ENCODE measurements around the gene KCNMA1.

- TF ChIP-seq GATA3 (IDR thresholded peaks at IDR 0.05; ENCODE audit: low read depth, low read length) (no peak), GATA2 (IDR thresholded peaks at IDR 0.05; ENCODE audit: low read depth, low read length) (peak; percentile 34; the same call in 1 of the 2 replicates)
Measured at GRCh38 chr10:77289790-77290189, 347.8 kb downstream of the KCNMA1 start.

All from SH-SY5Y (cell line).